OCI-LY3 (cell line): ENCODE results near the gene CUX1.

Experiments used
- EZH2phosphoT487 ChIP-seq: fragments of 200-600 bp; shearing (Covaris generic); IDR thresholded peaks from 2 replicates; pipeline ENCODE4 v1.6.1; 2018; ENCODE audit warnings: antibody characterized with exemption, mixed run types, low read depth
- TF ChIP-seq, protein P1 (sequence below): fragments of 200-600, 300-600 bp; sonication (generic); IDR thresholded peaks from 2 replicates; pipeline ENCODE4 v1.5.1; 2014; ENCODE audit warnings: antibody characterized with exemption, low read length, low read depth

DNA sequence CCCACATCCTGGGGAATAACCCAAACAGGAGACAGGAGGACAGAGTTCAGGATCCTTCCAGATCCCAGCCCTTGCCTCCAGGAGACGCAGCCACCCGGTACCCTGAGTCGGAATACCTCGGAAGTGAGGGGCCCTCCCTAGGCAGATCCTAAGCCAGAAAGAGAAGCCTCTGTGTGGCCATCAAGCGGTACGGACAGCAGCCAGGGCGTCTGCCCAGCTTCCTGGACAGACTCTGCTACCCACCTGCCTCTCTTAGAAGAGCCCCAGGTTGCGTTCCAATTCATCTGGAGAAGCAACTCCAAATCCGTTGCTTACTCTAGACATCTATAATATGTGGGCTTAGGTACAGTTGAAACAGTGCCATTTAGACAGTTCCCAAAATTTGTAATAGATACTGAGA is 249.1 kb downstream of the CUX1 start:
- TF ChIP-seq, protein P1, sequence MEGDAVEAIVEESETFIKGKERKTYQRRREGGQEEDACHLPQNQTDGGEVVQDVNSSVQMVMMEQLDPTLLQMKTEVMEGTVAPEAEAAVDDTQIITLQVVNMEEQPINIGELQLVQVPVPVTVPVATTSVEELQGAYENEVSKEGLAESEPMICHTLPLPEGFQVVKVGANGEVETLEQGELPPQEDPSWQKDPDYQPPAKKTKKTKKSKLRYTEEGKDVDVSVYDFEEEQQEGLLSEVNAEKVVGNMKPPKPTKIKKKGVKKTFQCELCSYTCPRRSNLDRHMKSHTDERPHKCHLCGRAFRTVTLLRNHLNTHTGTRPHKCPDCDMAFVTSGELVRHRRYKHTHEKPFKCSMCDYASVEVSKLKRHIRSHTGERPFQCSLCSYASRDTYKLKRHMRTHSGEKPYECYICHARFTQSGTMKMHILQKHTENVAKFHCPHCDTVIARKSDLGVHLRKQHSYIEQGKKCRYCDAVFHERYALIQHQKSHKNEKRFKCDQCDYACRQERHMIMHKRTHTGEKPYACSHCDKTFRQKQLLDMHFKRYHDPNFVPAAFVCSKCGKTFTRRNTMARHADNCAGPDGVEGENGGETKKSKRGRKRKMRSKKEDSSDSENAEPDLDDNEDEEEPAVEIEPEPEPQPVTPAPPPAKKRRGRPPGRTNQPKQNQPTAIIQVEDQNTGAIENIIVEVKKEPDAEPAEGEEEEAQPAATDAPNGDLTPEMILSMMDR: no peak
- TF ChIP-seq EZH2phosphoT487: no peak
